ENCODE measurements around the gene PKIG.
"Not testable (repeated sequence)": the region's sequence is repeated elsewhere in the genome, so short reads cannot be mapped to it uniquely, and the experiment has no call there.

Gene PKIG

GRCh38 chr20:44572551-44573500 is 9.6 kb upstream of the PKIG start:
- peak; percentile 58 for DNase-seq (ENCODE audit: low spot score)

GRCh38 chr20:44573501-44573869 is 8.9 kb upstream of the PKIG start:
- no peak for DNase-seq (ENCODE audit: low spot score)

GRCh38 chr20:44574372-44574771 is 8.0 kb upstream of the PKIG start:
- no peak for DNase-seq (ENCODE audit: low spot score)

- no peak for DNase-seq (ENCODE audit: low spot score)
These were observed 6.1 kb upstream of the PKIG start for GRCh38 chr20:44576297-44576696.

- no peak for DNase-seq (ENCODE audit: low spot score)
These were observed 2.9 kb upstream of the PKIG start for GRCh38 chr20:44579313-44580081.

GRCh38 chr20:44580581-44581268 is 1.7 kb upstream of the PKIG start:
- no peak for DNase-seq (ENCODE audit: low spot score)

- DNase-seq (ENCODE audit: low spot score) = no peak
These were observed 864 bp upstream of the PKIG start for GRCh38 chr20:44581515-44581914.

- no peak for DNase-seq (ENCODE audit: low spot score)
These were observed 778 bp downstream of the PKIG start for GRCh38 chr20:44583157-44583556.

- DNase-seq (ENCODE audit: low spot score) = no peak
These were observed 1.8 kb downstream of the PKIG start for GRCh38 chr20:44584162-44584561.

GRCh38 chr20:44585057-44585963 is 2.9 kb downstream of the PKIG start:
- DNase-seq (ENCODE audit: low spot score) = no peak

- DNase-seq (ENCODE audit: low spot score) = no peak
These were observed 4.0 kb downstream of the PKIG start for GRCh38 chr20:44586289-44586911.

- DNase-seq (ENCODE audit: low spot score) = no peak
These were observed 4.9 kb downstream of the PKIG start for GRCh38 chr20:44587035-44587980.

GRCh38 chr20:44588321-44588720 is 5.9 kb downstream of the PKIG start:
- not testable (repeated sequence) for DNase-seq (ENCODE audit: low spot score)

GRCh38 chr20:44589537-44589936 is 7.2 kb downstream of the PKIG start:
- no peak for DNase-seq (ENCODE audit: low spot score)

GRCh38 chr20:44590980-44591778 is 8.8 kb downstream of the PKIG start:
- no peak for DNase-seq (ENCODE audit: low spot score)

- DNase-seq (ENCODE audit: low spot score) = no peak
These were observed 10.0 kb downstream of the PKIG start for GRCh38 chr20:44592366-44592765.

GRCh38 chr20:44593751-44594150 is 11.4 kb downstream of the PKIG start:
- DNase-seq (ENCODE audit: low spot score) = no peak

- peak; percentile 51 for DNase-seq (ENCODE audit: low spot score)
These were observed 12.4 kb downstream of the PKIG start for GRCh38 chr20:44594730-44595129.

GRCh38 chr20:44596010-44596409 is 13.6 kb downstream of the PKIG start:
- DNase-seq (ENCODE audit: low spot score) = no peak

All from AG08396 (cell line).